22Rv1 (cell line): ENCODE data around the gene SOAT2.

ENCODE experiments used
- CTCF ChIP-seq: fragments of 450-650 bp; IDR thresholded peaks from 2 replicates; pipeline ENCODE4 v1.5.1; 2017; ENCODE audit warnings: mild to moderate bottlenecking
- ZFX ChIP-seq: fragments of 450-650 bp; IDR thresholded peaks from 2 replicates; pipeline ENCODE4 v1.6.1; 2017; ENCODE audit warnings: antibody characterized with exemption, borderline replicate concordance

DNA sequence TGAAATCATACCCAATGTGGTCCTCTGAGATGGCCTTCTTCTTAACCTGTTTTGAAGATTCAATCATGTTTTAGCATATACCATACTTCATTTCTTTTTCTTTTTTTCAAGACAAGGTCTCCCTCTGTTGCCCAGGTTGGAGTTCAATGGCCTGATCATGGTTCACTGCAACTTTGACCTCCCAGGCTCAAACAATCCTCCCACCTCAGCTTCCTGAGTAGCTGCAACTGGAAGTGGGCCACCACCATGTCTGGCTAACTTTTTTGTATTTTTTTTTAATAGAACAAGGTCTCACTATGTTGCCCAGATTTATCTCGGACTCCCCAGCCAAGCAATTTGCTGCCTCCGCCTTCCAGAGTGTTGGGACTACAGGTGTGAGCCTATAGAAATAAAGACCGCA is 30.4 kb downstream of the SOAT2 start:
- no peak for TF ChIP-seq CTCF
- TF ChIP-seq ZFX, result no peak
